Peyer's patch (tissue), 4 donors: ENCODE measurements around the gene UNC13D. TPM values are rescaled to one million over a fixed set of nuclear protein-coding genes. Genes with fewer than 3 reads are reported as not detected.
A peak's percentile ranks its signal among the peaks of the same experiment; 100 is the strongest.
"Not testable (repeated sequence)": the region's sequence is repeated elsewhere in the genome, so short reads cannot be mapped to it uniquely, and the experiment has no call there.

Source experiments
- DNase-seq, 3 donors: peaks; one replicate each; pipeline ENCODE4 v3.0.0-alpha.2; 2017 to 2019
- H3K27ac ChIP-seq, 4 donors: fragments of 200-600 bp; sonication (generic); one replicate each; pipeline ENCODE4 v1.5.1; 2016 to 2019
- H3K27me3 ChIP-seq, 2 donors: fragments of 200-600 bp; sonication (generic); one replicate each; pipeline ENCODE4 v1.5.1; 2019
- H3K36me3 ChIP-seq, 3 donors: fragments of 200-600 bp; sonication (generic); one replicate each; pipeline ENCODE4 v1.5.1; 2016 to 2019
- H3K4me1 ChIP-seq, 4 donors: fragments of 200-600 bp; sonication (generic); one replicate each; pipeline ENCODE4 v1.5.1; 2016 to 2019
- H3K4me3 ChIP-seq, 4 donors: fragments of 200-600 bp; sonication (generic); 1 replicate in 3 of 4; 2 replicates in 1 of 4; pipeline ENCODE4 v1.5.1; 2016 to 2019; ENCODE audit warnings: mild to moderate bottlenecking in 1 of 4
- H3K9me3 ChIP-seq, 4 donors: fragments of 200-600 bp; sonication (generic); one replicate each; pipeline ENCODE4 v1.5.1; 2016 to 2019; ENCODE audit warnings: mild to moderate bottlenecking in 1 of 4
- POLR2A ChIP-seq, 2 donors: fragments of 450-650 bp; IDR thresholded peaks; one replicate each; pipeline ENCODE4 v1.5.1; 2017; ENCODE audit warnings: antibody characterized with exemption in 2 of 2, mild to moderate bottlenecking in 2 of 2, moderate library complexity in 2 of 2
- total RNA-seq, 4 donors: library from RNA; depleted of rRNA; stranded (reverse); fragments of >200 nt; gene quantifications; one replicate each; pipeline ENCODE4 v1.1.0, GENCODE V29; 2016
- TF ChIP-seq, protein P1 (sequence below), 6 experiments: fragments of 450-650 bp in 4 of 6; fragments of 200-600 bp in 2 of 6; sonication (generic) in 1 of 6; IDR thresholded peaks; one replicate each; pipeline ENCODE4 v1.5.1; 2017 to 2019; ENCODE audit warnings: antibody characterized with exemption in 6 of 6, mild to moderate bottlenecking in 3 of 6, moderate library complexity in 1 of 6

Gene UNC13D
- total RNA-seq, 4 donors from 2014 or later = 8.4 to 45.4 (median 22.2) TPM

DNA sequence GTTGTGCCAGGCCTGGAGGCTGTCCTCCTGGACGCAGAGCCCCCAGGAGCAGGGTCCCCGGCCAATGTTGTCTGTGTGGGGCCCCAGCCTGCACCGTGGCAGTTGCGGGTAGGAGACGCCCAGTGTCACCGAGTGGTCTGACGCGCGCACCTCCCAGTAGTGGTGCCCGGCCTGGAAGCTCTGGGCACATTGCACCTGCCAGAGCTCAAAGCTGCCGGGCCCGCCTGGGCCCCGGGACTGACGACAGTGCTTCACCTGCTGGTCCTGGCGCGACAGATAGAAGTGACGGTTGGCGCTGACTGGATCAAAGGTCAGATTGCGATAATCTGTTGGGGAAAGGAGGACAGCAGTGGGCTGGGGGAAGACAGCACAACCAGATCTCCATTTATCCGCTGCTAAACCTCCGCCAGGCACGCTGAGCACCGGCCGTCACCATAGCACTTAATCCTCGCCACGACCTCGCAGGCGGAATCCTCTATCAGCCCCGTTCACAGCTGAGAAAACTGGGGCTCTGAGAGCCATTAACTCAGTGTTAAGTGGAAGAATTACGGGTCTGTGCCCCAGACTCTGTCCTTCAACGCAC is 46.9 kb upstream of the UNC13D start:
- peak in 1 of 3 donors; percentile 47 for DNase-seq

GRCh38 chr17:75889454-75889853 is 45.2 kb upstream of the UNC13D start:
- TF ChIP-seq, protein P1, sequence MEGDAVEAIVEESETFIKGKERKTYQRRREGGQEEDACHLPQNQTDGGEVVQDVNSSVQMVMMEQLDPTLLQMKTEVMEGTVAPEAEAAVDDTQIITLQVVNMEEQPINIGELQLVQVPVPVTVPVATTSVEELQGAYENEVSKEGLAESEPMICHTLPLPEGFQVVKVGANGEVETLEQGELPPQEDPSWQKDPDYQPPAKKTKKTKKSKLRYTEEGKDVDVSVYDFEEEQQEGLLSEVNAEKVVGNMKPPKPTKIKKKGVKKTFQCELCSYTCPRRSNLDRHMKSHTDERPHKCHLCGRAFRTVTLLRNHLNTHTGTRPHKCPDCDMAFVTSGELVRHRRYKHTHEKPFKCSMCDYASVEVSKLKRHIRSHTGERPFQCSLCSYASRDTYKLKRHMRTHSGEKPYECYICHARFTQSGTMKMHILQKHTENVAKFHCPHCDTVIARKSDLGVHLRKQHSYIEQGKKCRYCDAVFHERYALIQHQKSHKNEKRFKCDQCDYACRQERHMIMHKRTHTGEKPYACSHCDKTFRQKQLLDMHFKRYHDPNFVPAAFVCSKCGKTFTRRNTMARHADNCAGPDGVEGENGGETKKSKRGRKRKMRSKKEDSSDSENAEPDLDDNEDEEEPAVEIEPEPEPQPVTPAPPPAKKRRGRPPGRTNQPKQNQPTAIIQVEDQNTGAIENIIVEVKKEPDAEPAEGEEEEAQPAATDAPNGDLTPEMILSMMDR (IDR thresholded peaks at IDR 0.05) = no peak
- peaks cover 0 to 19% (median 0%) of the 10 kb centered on the region in 3 donors for H3K36me3 ChIP-seq

More for the DNA sequence above, 46.9 kb upstream of the UNC13D start:
- no peaks in the 10 kb centered on the region for H3K27me3 ChIP-seq
- no peak overlapping the region for H3K4me3 ChIP-seq
- TF ChIP-seq POLR2A (IDR thresholded peaks at IDR 0.05) = no peak
- TF ChIP-seq, protein P1 (IDR thresholded peaks at IDR 0.05) = no peak
- H3K4me1 ChIP-seq = peaks cover 0 to 29% (median 12%) of the 10 kb centered on the region in 4 donors
- no peak overlapping the region for H3K27ac ChIP-seq
- peaks cover 0 to 19% (median 0%) of the 10 kb centered on the region in 3 donors for H3K36me3 ChIP-seq
- H3K9me3 ChIP-seq = no peaks in the 10 kb centered on the region

GRCh38 chr17:75888484-75888883 is 44.3 kb upstream of the UNC13D start:
- peaks cover 0 to 4% (median 0%) of the 10 kb centered on the region in 4 donors for H3K4me1 ChIP-seq
- H3K27ac ChIP-seq = no peak overlapping the region
- TF ChIP-seq POLR2A (IDR thresholded peaks at IDR 0.05) = no peak
- TF ChIP-seq, protein P1 (IDR thresholded peaks at IDR 0.05) = no peak
- peaks cover 0 to 19% (median 0%) of the 10 kb centered on the region in 3 donors for H3K36me3 ChIP-seq
- DNase-seq = no peak
- no peaks in the 10 kb centered on the region for H3K9me3 ChIP-seq
- no peaks in the 10 kb centered on the region for H3K27me3 ChIP-seq
- no peak overlapping the region for H3K4me3 ChIP-seq

More at GRCh38 chr17:75889454-75889853, 45.2 kb upstream of the UNC13D start:
- no peak overlapping the region for H3K4me3 ChIP-seq
- DNase-seq = no peak
- peaks cover 0 to 13% (median 0%) of the 10 kb centered on the region in 4 donors for H3K4me1 ChIP-seq
- H3K27me3 ChIP-seq = no peaks in the 10 kb centered on the region
- H3K9me3 ChIP-seq = no peaks in the 10 kb centered on the region
- H3K27ac ChIP-seq = no peak overlapping the region

GRCh38 chr17:75885860-75886259 is 41.7 kb upstream of the UNC13D start:
- not testable (repeated sequence) for DNase-seq

GRCh38 chr17:75885431-75885830 is 41.2 kb upstream of the UNC13D start:
- TF ChIP-seq POLR2A (IDR thresholded peaks at IDR 0.05) = no peak
- TF ChIP-seq, protein P1 (IDR thresholded peaks at IDR 0.05) = no peak
- Histone ChIP-seq H3K4me3 (no peak overlapping the region), H3K4me1 (no peaks in the 10 kb centered on the region), H3K9me3 (no peaks in the 10 kb centered on the region), H3K36me3 (no peaks in the 10 kb centered on the region), H3K27ac (no peak overlapping the region), H3K27me3 (no peaks in the 10 kb centered on the region)
- no peak for DNase-seq

More at GRCh38 chr17:75885860-75886259, 41.7 kb upstream of the UNC13D start:
- H3K4me3 ChIP-seq, H3K9me3 ChIP-seq, H3K36me3 ChIP-seq, H3K4me1 ChIP-seq, H3K27ac ChIP-seq, H3K27me3 ChIP-seq: not testable (repeated sequence)

- DNase-seq = no peak
- Histone ChIP-seq H3K4me3 (no peak overlapping the region), H3K27ac (no peak overlapping the region), H3K9me3 (no peaks in the 10 kb centered on the region), H3K36me3 (no peaks in the 10 kb centered on the region), H3K27me3 (no peaks in the 10 kb centered on the region), H3K4me1 (peaks cover 0 to 20% (median 3%) of the 10 kb centered on the region in 4 donors)
- TF ChIP-seq POLR2A (IDR thresholded peaks at IDR 0.05) = no peak
- TF ChIP-seq, protein P1 (IDR thresholded peaks at IDR 0.05) = no peak
These were observed 37.7 kb upstream of the UNC13D start for GRCh38 chr17:75881678-75882454.
